ENCODE results near the gene CRYGS. TPM values are rescaled to one million over a fixed set of nuclear protein-coding genes. Genes with fewer than 3 reads are reported as not detected.

Gene CRYGS
- total RNA-seq, 2 donors from 2014 or later = 3.1 to 3.9 TPM

GRCh38 chr3:186529201-186529999 lies 14.8 kb downstream of the CRYGS start:
- peak overlapping the region; percentile 2 to 76 for H3K27ac Mint-ChIP-seq
- DNase-seq (ENCODE audit: low spot score in 2 of 2) = no peak
- no peak for ATAC-seq
- peaks cover 4 to 25% of the 10 kb centered on the region in 2 donors for H3K36me3 Mint-ChIP-seq
- H3K9me3 Mint-ChIP-seq = peaks cover 0 to 19% of the 10 kb centered on the region in 2 donors

DNA sequence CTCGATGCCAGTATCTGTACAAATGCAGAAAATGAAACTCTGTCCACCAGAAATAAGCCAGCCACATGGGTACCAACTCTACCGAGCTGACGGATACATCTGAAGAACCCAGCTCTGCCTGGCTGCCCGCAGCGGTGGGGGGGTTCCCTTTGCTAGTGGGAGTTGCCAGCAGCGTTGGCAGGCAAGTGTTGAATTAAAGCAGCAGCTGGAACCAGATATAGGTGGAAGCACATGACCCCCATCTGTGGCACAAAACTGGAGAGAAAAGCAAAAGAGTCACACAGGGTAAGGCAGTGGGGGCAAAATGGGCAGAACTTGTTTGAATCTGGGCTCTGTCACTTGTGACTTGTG lies 17.9 kb downstream of the CRYGS start:
- Mint-ChIP-seq H3K36me3 (peaks cover 4 to 30% of the 10 kb centered on the region in 2 donors), H3K27ac (no peak overlapping the region), H3K9me3 (peaks cover 0 to 15% of the 10 kb centered on the region in 2 donors)
- DNase-seq (ENCODE audit: low spot score in 2 of 2) = no peak
- no peak for ATAC-seq

DNA sequence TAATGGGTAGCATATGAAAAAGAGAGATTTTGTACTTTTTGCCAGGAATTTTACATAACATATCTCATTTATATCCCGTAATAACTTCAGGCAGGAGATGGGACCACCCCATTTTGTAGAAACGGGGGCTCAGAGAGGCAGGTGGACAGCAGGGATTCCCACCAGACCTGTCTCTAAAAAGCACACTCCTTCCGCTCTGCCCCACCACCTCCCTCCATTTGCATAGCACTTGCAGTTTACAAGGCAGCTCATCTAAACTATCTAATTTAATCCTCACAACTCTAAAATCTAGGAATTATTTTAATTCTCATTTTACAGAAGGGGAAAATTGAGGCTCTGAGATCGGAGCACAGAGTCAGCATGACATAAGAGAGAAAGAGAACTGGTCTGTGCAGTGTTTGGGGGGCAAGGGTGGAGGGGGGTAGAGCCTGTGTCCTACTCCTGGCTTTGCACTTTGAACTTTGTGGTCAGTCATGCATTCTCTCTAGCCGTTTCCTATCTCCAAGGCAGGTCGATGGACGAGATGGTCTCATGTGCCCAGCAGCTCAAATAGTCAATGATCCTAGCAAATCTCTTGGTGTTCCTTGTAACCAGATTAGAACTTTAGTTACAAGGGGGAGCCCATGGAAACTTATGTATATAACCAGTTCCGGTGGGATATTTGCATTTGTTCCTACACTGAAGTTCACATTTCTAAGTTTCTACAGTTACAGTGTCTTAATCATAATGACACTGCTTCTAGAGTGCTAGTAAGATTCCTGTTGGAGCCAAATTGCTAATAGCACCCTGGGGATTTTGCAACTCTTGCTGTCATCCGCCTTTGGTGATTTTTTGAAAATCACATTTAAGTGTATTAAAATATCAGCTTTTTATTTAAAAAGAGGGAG lies 18.6 kb downstream of the CRYGS start:
- H3K27ac Mint-ChIP-seq = no peak overlapping the region
- ATAC-seq = no peak
- peaks cover 4 to 30% of the 10 kb centered on the region in 2 donors for H3K36me3 Mint-ChIP-seq
- no peak for DNase-seq (ENCODE audit: low spot score in 2 of 2)
- H3K9me3 Mint-ChIP-seq = peaks cover 0 to 15% of the 10 kb centered on the region in 2 donors

DNA sequence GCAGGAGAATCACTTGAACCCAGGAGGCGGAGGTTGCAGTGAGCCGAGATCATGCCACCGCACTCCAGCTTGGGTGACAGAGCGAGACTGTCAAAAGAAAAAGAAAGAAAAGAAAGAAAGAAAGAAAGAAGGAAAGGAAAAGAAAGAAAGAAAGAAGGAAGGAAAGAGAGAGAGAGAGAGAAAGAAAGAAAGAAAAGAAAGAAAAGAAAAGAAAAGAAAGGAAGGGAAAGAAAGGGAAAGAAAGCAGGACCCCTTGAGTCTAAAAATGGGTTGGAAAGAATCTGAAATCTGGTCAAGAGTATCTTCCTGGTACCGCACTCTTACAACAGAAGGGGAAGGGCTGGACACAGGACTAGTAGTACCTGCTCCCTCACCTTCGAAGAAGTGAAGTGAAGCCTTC lies 19.6 kb downstream of the CRYGS start:
- H3K9me3 Mint-ChIP-seq = peaks cover 0 to 15% of the 10 kb centered on the region in 2 donors
- H3K36me3 Mint-ChIP-seq = peaks cover 4 to 30% of the 10 kb centered on the region in 2 donors
- DNase-seq (ENCODE audit: low spot score in 2 of 2) (no peak), ATAC-seq (no peak)
- H3K27ac Mint-ChIP-seq = no peak overlapping the region

- Mint-ChIP-seq H3K27ac (no peak overlapping the region), H3K9me3 (peaks cover 0 to 8% of the 10 kb centered on the region in 2 donors), H3K36me3 (peaks cover 4 to 22% of the 10 kb centered on the region in 2 donors)
- ATAC-seq (no peak), DNase-seq (ENCODE audit: low spot score in 2 of 2) (no peak)
Observed at GRCh38 chr3:186523434-186523833, 20.7 kb downstream of the CRYGS start.

GRCh38 chr3:186523022-186523421 lies 21.2 kb downstream of the CRYGS start:
- peaks cover 0 to 4% of the 10 kb centered on the region in 2 donors for H3K9me3 Mint-ChIP-seq
- H3K27ac Mint-ChIP-seq = peak overlapping the region in 1 of 2 donors; percentile 83
- H3K36me3 Mint-ChIP-seq = peaks cover 4 to 18% of the 10 kb centered on the region in 2 donors
- ATAC-seq (no peak), DNase-seq (ENCODE audit: low spot score in 2 of 2) (no peak)

DNA sequence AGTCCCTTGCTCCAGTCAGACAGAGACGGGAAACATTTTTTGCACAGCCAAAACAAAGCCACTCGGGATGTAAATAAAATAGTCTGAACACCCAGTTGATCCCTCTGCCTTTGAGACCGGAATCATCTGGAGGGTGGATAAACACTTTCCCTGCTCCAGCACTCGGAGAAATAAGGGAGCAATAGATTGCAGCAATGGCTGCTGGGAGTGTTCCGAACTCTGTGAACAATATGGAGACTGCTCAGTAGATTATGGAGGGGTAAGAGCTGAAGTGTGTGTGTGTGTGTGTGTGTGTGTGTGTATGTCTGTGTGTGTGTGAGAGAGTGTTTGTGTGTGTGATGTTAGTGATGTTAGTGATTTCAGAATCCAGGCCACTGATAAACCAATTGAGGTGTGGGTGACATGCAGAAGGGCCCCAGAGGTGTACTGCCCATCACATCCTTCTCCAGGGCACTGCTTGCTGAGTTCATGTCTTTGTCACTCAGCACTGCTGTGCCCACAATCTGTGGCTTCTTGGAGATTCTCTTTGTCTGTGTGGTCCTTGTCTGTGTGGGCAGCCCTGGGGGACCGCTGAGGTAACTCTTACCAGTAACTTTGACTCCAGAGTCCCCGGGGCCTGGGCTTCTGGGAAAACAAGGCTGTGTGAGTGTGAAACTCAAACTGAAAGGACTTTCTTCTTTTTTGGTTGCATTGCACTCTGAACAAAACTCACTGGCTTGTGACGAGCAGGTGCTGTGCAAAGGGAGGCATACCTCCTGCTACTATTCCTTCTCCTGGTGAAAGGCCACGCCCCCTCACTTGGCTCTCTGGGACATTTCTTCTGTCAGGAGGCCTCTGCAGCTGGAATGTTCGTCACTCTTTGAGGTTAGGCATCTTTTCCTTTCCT lies 23.0 kb downstream of the CRYGS start:
- H3K27ac Mint-ChIP-seq = peak overlapping the region; percentile 83 to 87
- H3K36me3 Mint-ChIP-seq = peaks cover 10 to 24% of the 10 kb centered on the region in 2 donors
- ATAC-seq (peak; percentile 67 to 89), DNase-seq (ENCODE audit: low spot score in 2 of 2) (peak in 1 of 2 donors; percentile 63)
- peaks cover 0 to 4% of the 10 kb centered on the region in 2 donors for H3K9me3 Mint-ChIP-seq

DNA sequence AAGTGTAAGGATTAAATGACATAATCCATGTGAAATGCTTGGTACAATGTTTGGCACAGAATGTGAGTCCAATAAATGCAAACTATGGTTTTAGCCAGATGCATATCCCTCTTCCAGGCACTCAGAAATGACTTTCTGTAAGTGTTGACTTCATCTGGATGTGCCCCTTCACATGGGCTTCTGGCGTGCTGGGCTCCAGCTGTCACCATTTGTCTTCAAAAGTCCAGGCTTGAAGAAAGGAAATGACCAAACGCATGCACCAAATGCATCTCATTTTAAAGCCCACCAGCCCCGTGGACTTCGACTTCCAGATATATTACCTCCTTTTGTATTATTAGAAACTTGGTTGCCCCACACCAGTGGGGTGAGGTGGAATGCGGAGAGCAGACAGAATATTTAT lies 23.7 kb downstream of the CRYGS start:
- DNase-seq (ENCODE audit: low spot score in 2 of 2) (no peak), ATAC-seq (no peak)
- Mint-ChIP-seq H3K9me3 (peaks cover 4 to 5% of the 10 kb centered on the region in 2 donors), H3K36me3 (peaks cover 10 to 31% of the 10 kb centered on the region in 2 donors), H3K27ac (peak overlapping the region; percentile 83 to 87)

- H3K36me3 Mint-ChIP-seq = peaks cover 10 to 31% of the 10 kb centered on the region in 2 donors
- peak overlapping the region; percentile 11 to 28 for H3K27ac Mint-ChIP-seq
- DNase-seq (ENCODE audit: low spot score in 2 of 2) (peak; percentile 26 to 87), ATAC-seq (peak; percentile 28 to 81)
- peaks cover 4 to 5% of the 10 kb centered on the region in 2 donors for H3K9me3 Mint-ChIP-seq
Observed at GRCh38 chr3:186519021-186519658, 25.0 kb downstream of the CRYGS start.

DNA sequence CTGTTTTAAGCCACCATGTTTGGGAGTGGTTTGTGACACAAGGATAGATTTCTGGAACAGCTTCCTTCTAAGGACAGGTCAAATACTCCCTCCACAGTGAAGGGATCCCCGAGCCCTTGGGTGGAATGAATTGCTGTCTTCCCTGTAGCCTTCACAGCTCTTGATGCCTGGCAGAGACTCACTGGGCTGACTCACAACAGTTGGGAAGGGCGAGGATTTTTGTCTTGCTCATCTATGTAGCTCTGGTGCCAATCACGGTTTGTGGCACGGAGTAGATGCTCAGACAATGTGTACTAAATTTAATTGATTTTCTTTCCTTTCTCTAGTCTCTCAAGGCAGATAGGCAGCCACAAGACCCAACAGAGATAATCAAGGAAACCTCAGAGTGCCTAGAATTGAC lies 27.0 kb downstream of the CRYGS start:
- ATAC-seq (no peak), DNase-seq (ENCODE audit: low spot score in 2 of 2) (no peak)
- Mint-ChIP-seq H3K36me3 (peaks cover 6 to 19% of the 10 kb centered on the region in 2 donors), H3K27ac (no peak overlapping the region), H3K9me3 (peaks cover 4 to 5% of the 10 kb centered on the region in 2 donors)

GRCh38 chr3:186516646-186517045 lies 27.5 kb downstream of the CRYGS start:
- Mint-ChIP-seq H3K9me3 (peaks cover 4 to 5% of the 10 kb centered on the region in 2 donors), H3K27ac (no peak overlapping the region), H3K36me3 (peaks cover 6 to 19% of the 10 kb centered on the region in 2 donors)
- no peak for DNase-seq (ENCODE audit: low spot score in 2 of 2)
- ATAC-seq = no peak

DNA sequence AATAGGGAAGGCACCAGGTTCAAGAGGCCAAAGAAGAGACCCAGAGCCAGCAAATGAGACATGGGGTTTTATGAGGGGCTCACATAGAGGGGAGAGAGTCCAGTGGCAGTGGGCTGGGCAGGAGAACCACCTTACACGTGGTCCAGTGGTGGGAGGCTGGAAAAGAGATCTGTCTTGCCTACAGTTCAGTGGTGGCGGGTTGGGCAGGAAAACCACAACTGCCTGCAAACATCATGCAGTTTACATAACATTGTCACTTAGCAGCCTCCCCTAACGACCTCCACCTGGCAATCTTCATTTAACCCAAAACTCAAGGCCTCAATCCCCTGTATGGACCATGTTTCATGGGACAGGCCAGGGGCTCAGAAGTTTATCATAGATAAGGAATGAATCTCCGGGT lies 29.1 kb downstream of the CRYGS start:
- H3K27ac Mint-ChIP-seq = peak overlapping the region; percentile 26 to 61
- peak in 1 of 2 donors; percentile 34 for DNase-seq (ENCODE audit: low spot score in 2 of 2)
- peak in 1 of 2 donors; percentile 8 for ATAC-seq
- H3K9me3 Mint-ChIP-seq = peaks cover 4 to 5% of the 10 kb centered on the region in 2 donors
- H3K36me3 Mint-ChIP-seq = peaks cover 6 to 19% of the 10 kb centered on the region in 2 donors

DNA sequence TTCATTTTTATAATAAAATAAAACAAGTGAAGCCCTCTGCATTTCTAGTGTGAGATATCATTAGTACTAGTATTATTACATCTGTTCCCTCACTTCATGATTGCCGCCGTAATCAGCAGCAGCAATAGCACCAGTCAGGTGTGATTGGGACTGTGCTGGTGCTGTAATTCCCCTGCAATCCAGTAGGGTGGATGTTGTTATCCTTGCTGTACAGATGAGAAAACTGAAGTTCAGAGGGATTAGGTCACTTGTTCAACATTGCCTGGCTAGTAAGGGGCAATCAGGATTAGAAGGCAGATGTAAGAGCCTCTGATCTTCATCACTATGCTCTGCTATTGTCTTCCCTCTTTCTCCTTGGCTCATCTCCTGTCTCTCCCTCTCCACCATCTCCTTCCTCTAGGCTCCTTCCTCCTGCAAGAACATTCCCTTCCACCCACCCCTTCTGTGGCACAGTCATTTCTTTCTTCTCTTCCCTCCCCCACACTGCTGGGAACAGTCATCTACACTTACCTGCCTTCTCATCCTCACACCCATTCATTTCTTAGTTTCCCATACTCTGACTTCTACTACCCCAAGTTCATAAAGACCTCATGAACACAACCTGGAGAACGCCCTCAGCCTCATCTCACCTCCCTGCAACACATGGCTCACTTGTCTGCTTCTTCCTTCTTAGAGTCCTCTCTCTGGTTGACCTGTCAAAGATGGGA lies 29.7 kb downstream of the CRYGS start:
- peak overlapping the region; percentile 26 to 61 for H3K27ac Mint-ChIP-seq
- DNase-seq (ENCODE audit: low spot score in 2 of 2) = peak in 1 of 2 donors; percentile 47

DNA sequence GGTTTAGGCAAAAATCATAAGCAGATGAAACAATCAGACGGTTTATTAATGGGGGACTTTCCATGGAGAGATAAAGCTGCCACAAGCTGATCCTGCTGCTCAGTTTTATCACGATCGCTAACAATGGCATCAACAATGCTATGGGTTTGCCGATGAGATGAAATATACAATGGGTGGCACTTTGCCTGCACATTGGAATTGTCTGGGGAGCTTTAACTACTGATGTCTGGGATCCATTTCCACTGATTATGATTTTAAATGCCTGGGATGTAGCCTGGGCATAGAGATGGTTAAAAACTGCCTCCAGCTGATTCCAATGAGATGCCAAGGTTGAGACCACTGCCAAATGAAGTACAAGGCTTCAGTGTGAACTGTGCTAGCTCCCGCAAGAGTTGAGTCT lies 30.8 kb downstream of the CRYGS start:
- DNase-seq (ENCODE audit: low spot score in 2 of 2) (no peak), ATAC-seq (no peak)
- Mint-ChIP-seq H3K9me3 (peaks cover 4 to 5% of the 10 kb centered on the region in 2 donors), H3K27ac (no peak overlapping the region), H3K36me3 (peaks cover 6 to 19% of the 10 kb centered on the region in 2 donors)

More for the DNA sequence above, 29.7 kb downstream of the CRYGS start:
- H3K36me3 Mint-ChIP-seq = peaks cover 6 to 19% of the 10 kb centered on the region in 2 donors
- H3K9me3 Mint-ChIP-seq = peaks cover 4 to 5% of the 10 kb centered on the region in 2 donors
- peak; percentile 44 to 79 for ATAC-seq

All from activated naive CD4-positive, alpha-beta T cell treated with anti-CD3 and anti-CD28 coated beads, Interleukin-2, amount 50 U/mL, for 72 hours (primary cell).